PC-3 (cell line): Measurements from ENCODE around the gene EPHA2.

Experiments used
- CTCF ChIP-seq: fragments of 300-600 bp; sonication (generic); conservative IDR thresholded peaks from 2 replicates; pipeline ENCODE4 v1.5.1; 2017; ENCODE audit warnings: antibody characterized with exemption, low read depth, mild to moderate bottlenecking, low read length
- EZH2 ChIP-seq: fragments of 300-600 bp; sonication (generic); IDR thresholded peaks from one replicate; pipeline ENCODE4 v1.6.1; 2017; ENCODE audit warnings: antibody characterized with exemption, mild to moderate bottlenecking, low read length; ENCODE audit not compliant: unreplicated experiment
- EZH2phosphoT487 ChIP-seq: fragments of 300-600 bp; sonication (generic); IDR thresholded peaks from 2 replicates; pipeline ENCODE4 v1.6.1; 2018; ENCODE audit warnings: mild to moderate bottlenecking, antibody characterized with exemption, low read length, borderline replicate concordance

GRCh38 chr1:16130827-16131226, 25.0 kb downstream of the EPHA2 start:
- TF ChIP-seq CTCF (no peak), EZH2 (no peak), EZH2phosphoT487 (no peak)
